ENCODE data around the gene FAM163B.

FAM163B gene

GRCh38 chr9:133639613-133640012 is 30.4 kb upstream of the FAM163B start:
- no peak overlapping the region for H3K4me3 ChIP-seq (replicated peaks; ENCODE audit: low read depth, low read length)
- DNase-seq (ENCODE audit: low read depth), result no peak
- no peak for TF ChIP-seq CTCF (IDR thresholded peaks at IDR 0.05; ENCODE audit: low read length, missing control alignments)

- no peak for DNase-seq (ENCODE audit: low read depth)
- TF ChIP-seq CTCF (IDR thresholded peaks at IDR 0.05; ENCODE audit: low read length, missing control alignments), result no peak
- no peak overlapping the region for H3K4me3 ChIP-seq (replicated peaks; ENCODE audit: low read depth, low read length)
Observed at GRCh38 chr9:133638711-133639110, 29.5 kb upstream of the FAM163B start.

GRCh38 chr9:133638076-133638475 is 28.9 kb upstream of the FAM163B start:
- H3K4me3 ChIP-seq (replicated peaks; ENCODE audit: low read depth, low read length), result no peak overlapping the region
- TF ChIP-seq CTCF (IDR thresholded peaks at IDR 0.05; ENCODE audit: low read length, missing control alignments), result no peak
- DNase-seq (ENCODE audit: low read depth), result no peak

- no peak for TF ChIP-seq CTCF (IDR thresholded peaks at IDR 0.05; ENCODE audit: low read length, missing control alignments)
- no peak overlapping the region for H3K4me3 ChIP-seq (replicated peaks; ENCODE audit: low read depth, low read length)
- DNase-seq (ENCODE audit: low read depth), result no peak
Observed at GRCh38 chr9:133637451-133638055, 28.4 kb upstream of the FAM163B start.

GRCh38 chr9:133636902-133637301 is 27.7 kb upstream of the FAM163B start:
- no peak overlapping the region for H3K4me3 ChIP-seq (replicated peaks; ENCODE audit: low read depth, low read length)
- no peak for DNase-seq (ENCODE audit: low read depth)
- no peak for TF ChIP-seq CTCF (IDR thresholded peaks at IDR 0.05; ENCODE audit: low read length, missing control alignments)

- no peak for DNase-seq (ENCODE audit: low read depth)
- no peak within 1 kb of the TSS for H3K4me3 ChIP-seq (replicated peaks; ENCODE audit: low read depth, low read length)
- TF ChIP-seq CTCF (IDR thresholded peaks at IDR 0.05; ENCODE audit: low read length, missing control alignments), result no peak
Observed at GRCh38 chr9:133635533-133636531, 26.6 kb upstream of the FAM163B start, which contains the start of gene DBH. Gene DBH, plus strand, starts transcription at chr9:133636363. Its CDS starts 9 bp downstream, at chr9:133636372.

Data from fibroblast of pulmonary artery (primary cell).